Measurements from ENCODE around the gene ANKRD49.

- TF ChIP-seq BHLHE40 (IDR thresholded peaks at IDR 0.05; ENCODE audit: borderline replicate concordance): no peak
- no peak for TF ChIP-seq ARNT (IDR thresholded peaks at IDR 0.05)
- no peak for TF ChIP-seq CTBP1 (IDR thresholded peaks at IDR 0.05; ENCODE audit: borderline replicate concordance)
- no peak for TF ChIP-seq PKNOX1 (IDR thresholded peaks at IDR 0.05)
- TF ChIP-seq TARDBP (IDR thresholded peaks at IDR 0.05): no peak
- TF ChIP-seq L3MBTL2 (conservative IDR thresholded peaks at IDR 0.05): no peak
- no peak for TF ChIP-seq NFRKB (IDR thresholded peaks at IDR 0.05)
- no peak for TF ChIP-seq SUZ12 (IDR thresholded peaks at IDR 0.05)
- no peak for TF ChIP-seq SP1 (IDR thresholded peaks at IDR 0.05)
Observed at GRCh38 chr11:94532211-94532610, 38.4 kb downstream of the ANKRD49 start.
